Measurements from ENCODE around the gene PSMG2. TPM values are rescaled to one million over a fixed set of nuclear protein-coding genes. Genes with fewer than 3 reads are reported as not detected.
A peak's percentile ranks its signal among the peaks of the same experiment; 100 is the strongest.

PSMG2 gene
- total and polyA plus RNA-seq, 4 donors = 53.9 to 94.0 (median 72.1) TPM

DNA sequence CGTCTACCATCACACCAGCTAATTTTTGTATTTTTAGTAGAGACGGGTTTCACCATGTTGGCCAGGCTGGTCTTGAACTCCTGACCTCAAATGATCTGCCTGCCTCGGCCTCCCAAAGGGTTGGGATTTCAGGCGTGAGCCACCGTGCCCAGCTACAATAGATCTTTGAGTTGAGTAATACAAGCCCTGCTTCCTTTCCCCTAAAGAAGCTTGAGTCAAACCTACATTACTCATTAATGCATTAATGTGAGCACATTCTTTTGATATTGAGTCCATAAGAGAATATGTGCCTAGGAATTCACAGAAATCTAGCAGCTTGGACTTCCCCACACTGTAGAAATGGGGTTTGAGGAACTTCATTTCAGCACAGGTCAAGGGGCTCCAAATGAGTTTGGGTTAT lies 39.6 kb downstream of the PSMG2 start:
- ATAC-seq (ENCODE audit: low FRiP score) (no peak), DNase-seq (no peak)
- WGBS, 2 donors = 81 to 82% methylated on average over 5 of the region's 5 CpGs
- Histone ChIP-seq H3K4me3 (ENCODE audit: low read length in 2 of 2) (no peak overlapping the region), H3K36me3 (ENCODE audit: control insufficient read depth in 1 of 2, insufficient read depth in 2 of 2, low read length in 1 of 2) (no peaks in the 10 kb centered on the region), H3K9me3 (ENCODE audit: control insufficient read depth, low read length) (no peaks in the 10 kb centered on the region), H3K27me3 (ENCODE audit: control insufficient read depth in 1 of 2, insufficient read depth in 2 of 2, low read length in 1 of 2) (no peaks in the 10 kb centered on the region), H3K27ac (ENCODE audit: low read depth in 1 of 2, low read length in 2 of 2) (no peak overlapping the region), H3K4me1 (ENCODE audit: control insufficient read depth in 1 of 2, insufficient read depth in 2 of 2, low read length in 2 of 2) (no peaks in the 10 kb centered on the region)
- intact Hi-C loops (cut with DNase I) = no loop called here

DNA sequence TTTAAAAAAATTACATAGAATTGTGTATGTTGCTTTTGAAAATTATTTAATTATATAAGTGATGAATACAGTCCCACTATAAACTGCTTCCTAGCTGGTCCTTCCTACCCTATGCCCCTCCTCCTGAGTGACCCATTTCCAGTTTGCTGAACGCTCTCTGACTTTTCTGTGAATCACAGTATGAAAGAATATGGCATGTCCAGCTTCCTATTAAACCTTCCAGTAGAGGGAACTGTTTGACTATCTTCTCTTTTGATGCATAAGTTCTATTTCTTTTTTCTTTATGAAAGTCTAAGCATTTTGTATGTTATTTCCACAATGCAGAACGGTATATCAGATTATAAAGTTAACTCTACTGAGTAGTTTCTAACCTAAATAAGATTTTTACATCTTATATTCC lies 41.3 kb downstream of the PSMG2 start:
- H3K36me3 ChIP-seq (ENCODE audit: control insufficient read depth in 1 of 2, insufficient read depth in 2 of 2, low read length in 1 of 2) = no peaks in the 10 kb centered on the region
- H3K27me3 ChIP-seq (ENCODE audit: control insufficient read depth in 1 of 2, insufficient read depth in 2 of 2, low read length in 1 of 2) = no peaks in the 10 kb centered on the region
- intact Hi-C loops (cut with DNase I) = no loop called here
- no peaks in the 10 kb centered on the region for H3K9me3 ChIP-seq (ENCODE audit: control insufficient read depth, low read length)
- H3K4me3 ChIP-seq (ENCODE audit: low read length in 2 of 2) = no peak overlapping the region
- DNase-seq (no peak), ATAC-seq (ENCODE audit: low FRiP score) (no peak)
- 0% methylated on average over 2 of the region's 2 CpGs for WGBS, 2 donors
- no peak overlapping the region for H3K27ac ChIP-seq (ENCODE audit: low read depth in 1 of 2, low read length in 2 of 2)
- no peaks in the 10 kb centered on the region for H3K4me1 ChIP-seq (ENCODE audit: control insufficient read depth in 1 of 2, insufficient read depth in 2 of 2, low read length in 2 of 2)

GRCh38 chr18:12745095-12745795 lies 42.4 kb downstream of the PSMG2 start:
- Histone ChIP-seq H3K9me3 (ENCODE audit: control insufficient read depth, low read length) (no peaks in the 10 kb centered on the region), H3K4me3 (ENCODE audit: low read length in 2 of 2) (no peak overlapping the region), H3K36me3 (ENCODE audit: control insufficient read depth in 1 of 2, insufficient read depth in 2 of 2, low read length in 1 of 2) (no peaks in the 10 kb centered on the region), H3K4me1 (ENCODE audit: control insufficient read depth in 1 of 2, insufficient read depth in 2 of 2, low read length in 2 of 2) (no peaks in the 10 kb centered on the region), H3K27me3 (ENCODE audit: control insufficient read depth in 1 of 2, insufficient read depth in 2 of 2, low read length in 1 of 2) (no peaks in the 10 kb centered on the region), H3K27ac (ENCODE audit: low read depth in 1 of 2, low read length in 2 of 2) (no peak overlapping the region)
- no peak for DNase-seq
- WGBS, 2 donors = 91 to 93% methylated on average over 7 of the region's 7 CpGs
- no peak for ATAC-seq (ENCODE audit: low FRiP score)
- intact Hi-C loops (cut with DNase I) = loop anchor here in 1 of 2 donors (5.0 kb wide), 2 partner anchors 147 to 187 kb away; no protein-coding TSS in a partner anchor

DNA sequence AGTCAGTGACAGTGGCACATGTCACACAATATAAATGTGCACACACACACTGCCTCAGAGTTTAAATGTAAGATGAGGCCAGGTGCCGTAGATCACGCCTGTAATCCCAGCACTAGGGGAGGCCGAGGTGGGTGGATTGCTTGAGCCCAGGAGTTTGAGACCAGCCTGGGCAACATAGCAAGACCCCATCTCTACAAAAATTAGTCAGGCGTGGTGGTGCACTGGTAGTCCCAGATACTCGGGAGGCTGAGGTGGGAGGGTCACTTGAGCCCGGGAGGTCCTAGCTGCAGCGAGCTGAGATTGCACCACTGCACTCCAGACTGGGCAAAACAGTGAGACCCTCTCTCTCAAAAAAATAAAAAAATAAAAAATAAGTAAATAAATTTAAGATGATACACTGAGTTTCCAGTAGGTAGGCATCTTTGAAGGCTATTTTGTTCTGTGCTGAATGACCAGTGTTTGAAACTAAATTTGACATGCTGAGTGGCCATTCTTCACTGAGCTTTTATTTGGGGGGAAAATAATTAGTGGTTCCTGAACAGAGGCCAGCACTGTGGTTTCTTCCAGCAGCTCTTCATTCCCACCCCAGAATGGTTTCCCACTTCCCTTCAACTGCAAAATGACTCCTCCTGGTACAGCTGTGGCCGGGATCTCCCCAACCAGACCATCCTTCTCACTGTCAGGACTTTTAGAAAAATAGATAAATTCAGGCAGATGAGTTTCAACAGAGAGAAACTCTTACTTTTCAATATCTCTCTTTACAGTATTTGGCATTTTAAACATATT lies 44.9 kb downstream of the PSMG2 start:
- Histone ChIP-seq H3K9me3 (ENCODE audit: control insufficient read depth, low read length) (no peaks in the 10 kb centered on the region), H3K4me1 (ENCODE audit: control insufficient read depth in 1 of 2, insufficient read depth in 2 of 2, low read length in 2 of 2) (no peaks in the 10 kb centered on the region), H3K36me3 (ENCODE audit: control insufficient read depth in 1 of 2, insufficient read depth in 2 of 2, low read length in 1 of 2) (no peaks in the 10 kb centered on the region), H3K4me3 (ENCODE audit: low read length in 2 of 2) (no peak overlapping the region), H3K27me3 (ENCODE audit: control insufficient read depth in 1 of 2, insufficient read depth in 2 of 2, low read length in 1 of 2) (no peaks in the 10 kb centered on the region), H3K27ac (ENCODE audit: low read depth in 1 of 2, low read length in 2 of 2) (no peak overlapping the region)
- ATAC-seq (ENCODE audit: low FRiP score) (no peak), DNase-seq (no peak)
- intact Hi-C loops (cut with DNase I) = loop anchor here in 1 of 2 donors (5.0 kb wide), 2 partner anchors 145 to 185 kb away; no protein-coding TSS in a partner anchor
- WGBS, 2 donors = 94 to 97% methylated on average over 8 of the region's 8 CpGs

GRCh38 chr18:12748671-12749070 lies 45.8 kb downstream of the PSMG2 start:
- H3K4me1 ChIP-seq (ENCODE audit: control insufficient read depth in 1 of 2, insufficient read depth in 2 of 2, low read length in 2 of 2) = no peaks in the 10 kb centered on the region
- intact Hi-C loops (cut with DNase I) = loop anchor here in 1 of 2 donors (5.0 kb wide), 2 partner anchors 144 to 184 kb away; no protein-coding TSS in a partner anchor
- H3K27me3 ChIP-seq (ENCODE audit: control insufficient read depth in 1 of 2, insufficient read depth in 2 of 2, low read length in 1 of 2) = no peaks in the 10 kb centered on the region
- DNase-seq (no peak), ATAC-seq (ENCODE audit: low FRiP score) (no peak)
- H3K9me3 ChIP-seq (ENCODE audit: control insufficient read depth, low read length) = no peaks in the 10 kb centered on the region
- no peak overlapping the region for H3K27ac ChIP-seq (ENCODE audit: low read depth in 1 of 2, low read length in 2 of 2)
- H3K36me3 ChIP-seq (ENCODE audit: control insufficient read depth in 1 of 2, insufficient read depth in 2 of 2, low read length in 1 of 2) = no peaks in the 10 kb centered on the region
- no peak overlapping the region for H3K4me3 ChIP-seq (ENCODE audit: low read length in 2 of 2)
- WGBS, 2 donors = 39 to 56% methylated on average over 5 of the region's 5 CpGs

DNA sequence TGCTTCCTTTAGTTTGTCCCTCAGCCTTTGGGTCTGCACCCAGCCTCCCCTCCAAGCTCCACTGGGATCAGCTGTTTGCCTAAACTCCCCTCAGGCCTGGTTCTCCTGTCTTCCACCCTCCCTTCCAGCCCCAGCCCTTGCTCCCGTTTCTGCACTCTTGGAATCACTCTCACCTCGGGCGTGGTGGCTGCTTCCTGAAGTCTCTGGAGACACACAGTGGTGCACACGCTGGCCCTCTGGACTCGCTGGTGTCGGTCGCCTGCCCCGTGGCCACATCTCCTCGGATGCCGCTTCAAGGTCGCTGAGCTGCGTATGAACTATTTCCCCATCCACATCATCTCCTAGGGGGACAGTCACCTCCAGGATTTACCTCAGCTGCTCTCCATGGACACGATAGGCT lies 46.3 kb downstream of the PSMG2 start:
- ATAC-seq (ENCODE audit: low FRiP score) = no peak
- 71 to 72% methylated on average over 13 of the region's 13 CpGs for WGBS, 2 donors

DNA sequence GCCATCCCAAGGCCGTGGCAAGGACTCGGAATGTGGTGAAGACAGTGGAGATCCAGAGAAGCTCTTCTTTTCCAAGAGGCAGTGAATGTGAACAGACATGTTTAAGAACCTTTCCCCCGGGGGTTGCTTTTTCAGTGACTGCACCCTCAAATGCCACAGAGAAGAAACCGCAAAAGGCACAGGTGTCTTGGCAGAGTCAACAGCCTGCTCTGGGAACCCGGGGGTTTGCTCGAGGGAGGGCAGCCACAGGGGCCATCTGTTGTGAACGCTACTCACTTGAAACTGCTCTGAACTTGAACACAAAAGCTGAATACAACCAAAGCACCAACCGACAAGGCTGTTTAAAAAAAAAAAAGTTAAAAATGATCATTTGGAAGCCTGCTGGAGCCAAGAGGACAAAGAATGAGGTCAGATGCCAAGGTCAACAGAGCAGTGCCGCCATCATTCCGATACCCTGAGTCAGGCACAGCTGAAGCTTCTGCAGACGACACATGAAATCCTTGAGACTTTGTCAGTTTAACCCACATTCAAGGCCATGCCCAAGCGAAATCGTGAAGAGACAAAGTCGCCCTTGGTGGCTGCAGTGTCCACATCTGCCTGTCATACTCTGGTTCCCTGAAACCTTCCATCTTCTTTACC lies 47.4 kb downstream of the PSMG2 start:
- no peaks in the 10 kb centered on the region for H3K9me3 ChIP-seq (ENCODE audit: control insufficient read depth, low read length)
- WGBS, 2 donors = 20 to 46% methylated on average over 14 of the region's 14 CpGs
- H3K4me1 ChIP-seq (ENCODE audit: control insufficient read depth in 1 of 2, insufficient read depth in 2 of 2, low read length in 2 of 2) = no peaks in the 10 kb centered on the region
- no peaks in the 10 kb centered on the region for H3K27me3 ChIP-seq (ENCODE audit: control insufficient read depth in 1 of 2, insufficient read depth in 2 of 2, low read length in 1 of 2)
- DNase-seq (no peak), ATAC-seq (ENCODE audit: low FRiP score) (no peak)
- peak overlapping the region in 1 of 2 donors; percentile 74 for H3K27ac ChIP-seq (ENCODE audit: low read depth in 1 of 2, low read length in 2 of 2)
- H3K4me3 ChIP-seq (ENCODE audit: low read length in 2 of 2) = no peak overlapping the region
- no peaks in the 10 kb centered on the region for H3K36me3 ChIP-seq (ENCODE audit: control insufficient read depth in 1 of 2, insufficient read depth in 2 of 2, low read length in 1 of 2)
- intact Hi-C loops (cut with DNase I) = no loop called here

More for the DNA sequence above, 46.3 kb downstream of the PSMG2 start:
- H3K9me3 ChIP-seq (ENCODE audit: control insufficient read depth, low read length) = no peaks in the 10 kb centered on the region
- intact Hi-C loops (cut with DNase I) = loop anchor here in 1 of 2 donors (5.0 kb wide), 2 partner anchors 143 to 183 kb away; no protein-coding TSS in a partner anchor
- no peak overlapping the region for H3K4me3 ChIP-seq (ENCODE audit: low read length in 2 of 2)
- H3K36me3 ChIP-seq (ENCODE audit: control insufficient read depth in 1 of 2, insufficient read depth in 2 of 2, low read length in 1 of 2) = no peaks in the 10 kb centered on the region
- DNase-seq = no peak
- no peaks in the 10 kb centered on the region for H3K27me3 ChIP-seq (ENCODE audit: control insufficient read depth in 1 of 2, insufficient read depth in 2 of 2, low read length in 1 of 2)
- no peaks in the 10 kb centered on the region for H3K4me1 ChIP-seq (ENCODE audit: control insufficient read depth in 1 of 2, insufficient read depth in 2 of 2, low read length in 2 of 2)
- H3K27ac ChIP-seq (ENCODE audit: low read depth in 1 of 2, low read length in 2 of 2) = no peak overlapping the region

DNA sequence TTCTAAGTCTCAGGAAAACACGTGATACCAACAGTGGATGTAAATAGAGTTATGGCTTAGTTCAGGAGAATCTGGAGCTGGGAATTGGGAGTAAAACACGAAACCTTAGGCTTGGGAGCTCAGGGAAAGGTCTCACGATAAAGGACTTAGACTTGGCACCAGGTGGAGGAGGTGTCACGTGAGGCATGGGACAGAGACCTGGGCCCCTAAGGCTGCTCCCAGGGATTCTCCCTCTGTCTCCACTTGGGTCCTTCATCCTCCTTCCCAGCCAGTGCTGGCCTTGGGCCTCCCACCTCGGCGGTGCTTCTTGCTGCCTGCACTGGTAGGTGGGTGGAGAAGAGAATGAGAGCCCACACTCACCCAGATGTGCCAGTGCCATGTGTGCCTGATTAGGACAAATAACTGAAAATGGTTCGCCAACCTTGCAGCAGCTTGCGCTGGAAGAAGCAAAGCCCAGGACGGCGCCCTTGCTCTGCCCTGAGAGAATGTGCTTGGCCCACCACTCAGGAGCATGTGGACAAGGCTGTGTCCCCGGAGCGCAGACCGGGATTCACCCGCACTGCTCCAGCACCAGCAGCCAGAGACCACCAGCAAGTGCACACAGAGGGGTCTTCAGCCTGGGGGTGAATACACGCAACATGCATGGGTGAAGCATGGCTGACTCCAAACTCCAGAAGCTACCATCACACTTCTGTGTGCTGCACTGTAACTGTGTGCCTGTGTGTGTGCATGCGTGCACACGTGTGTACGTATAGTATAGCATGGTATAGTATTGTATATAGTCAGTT lies 48.1 kb downstream of the PSMG2 start:
- H3K4me3 ChIP-seq (ENCODE audit: low read length in 2 of 2) = no peak overlapping the region
- H3K27me3 ChIP-seq (ENCODE audit: control insufficient read depth in 1 of 2, insufficient read depth in 2 of 2, low read length in 1 of 2) = no peaks in the 10 kb centered on the region
- intact Hi-C loops (cut with DNase I) = no loop called here
- H3K36me3 ChIP-seq (ENCODE audit: control insufficient read depth in 1 of 2, insufficient read depth in 2 of 2, low read length in 1 of 2) = no peaks in the 10 kb centered on the region
- no peak for DNase-seq
- no peaks in the 10 kb centered on the region for H3K4me1 ChIP-seq (ENCODE audit: control insufficient read depth in 1 of 2, insufficient read depth in 2 of 2, low read length in 2 of 2)
- H3K9me3 ChIP-seq (ENCODE audit: control insufficient read depth, low read length) = no peaks in the 10 kb centered on the region
- H3K27ac ChIP-seq (ENCODE audit: low read depth in 1 of 2, low read length in 2 of 2) = peak overlapping the region in 1 of 2 donors; percentile 5
- peak; percentile 20 for ATAC-seq (ENCODE audit: low FRiP score)
- 83 to 85% methylated on average over 18 of the region's 18 CpGs for WGBS, 2 donors
